Endothelial cell of umbilical vein (primary cell): ENCODE results near the gene IGFBPL1. TPM values are rescaled to one million over a fixed set of nuclear protein-coding genes. Genes with fewer than 3 reads are reported as not detected.

ENCODE experiments used
- BruUV-seq: library from RNA; stranded (reverse); fragments of 400-500 nt; replicated peaks from 2 replicates; lab custom pipeline; 2021; lab: Mats Ljungman, UMichigan
- CTCF ChIA-PET: fragments of 300-600, 350-600 bp; sonication (Branson Sonifier 250); formaldehyde crosslinking; loops from one replicate; lab custom pipeline; 2021; ENCODE audit warnings: antibody characterized with exemption, inconsistent platforms; lab: Charles Lee
- POLR2A ChIA-PET: fragments of 300-600, 350-600 bp; sonication (Branson Sonifier 250); formaldehyde crosslinking; loops from one replicate; lab custom pipeline; 2021; ENCODE audit warnings: antibody characterized with exemption, inconsistent platforms; lab: Charles Lee
- DNase-seq: peaks from one replicate; pipeline ENCODE4 v3.0.0-alpha.2; 2011; ENCODE audit warnings: low read depth, low spot score
- FAIRE-seq: peaks from 2 replicates; lab custom pipeline; 2011; peaks lifted over from hg19 to GRCh38; lab: Jason Lieb, UNC
- H2AFZ ChIP-seq: 2 replicates; pipeline ENCODE4 v1.6.0; 2012; ENCODE audit warnings: low read depth, low read length, control low read depth, inconsistent platforms
- H3K27ac ChIP-seq: 2 replicates; pipeline ENCODE4 v1.5.1; 2011; ENCODE audit warnings: low read depth, mild to moderate bottlenecking, control low read depth, low read length, moderate library complexity; ENCODE audit not compliant: insufficient read depth
- H3K27me3 ChIP-seq, 2 experiments: 2 replicates each; pipeline versions ENCODE4 v1.6.0 to v1.6.1; 2011; ENCODE audit warnings: low read length in 2 of 2, mixed read lengths in 1 of 2; ENCODE audit not compliant: control insufficient read depth in 2 of 2, insufficient read depth in 2 of 2
- H3K36me3 ChIP-seq, 2 experiments: 2 replicates in 1 of 2; 3 replicates in 1 of 2; pipeline ENCODE4 v1.5.1; 2011; ENCODE audit warnings: low read length in 2 of 2, mild to moderate bottlenecking in 1 of 2, moderate library complexity in 1 of 2; ENCODE audit not compliant: control insufficient read depth in 2 of 2, insufficient read depth in 2 of 2; ENCODE audit errors: extremely low read depth in 1 of 2
- H3K4me1 ChIP-seq: 3 replicates; pipeline ENCODE4 v1.5.1; 2011; ENCODE audit warnings: mild to moderate bottlenecking, low read length; ENCODE audit not compliant: control insufficient read depth, insufficient read depth; ENCODE audit errors: extremely low read depth
- H3K4me2 ChIP-seq: 2 replicates; pipeline ENCODE4 v1.6.1; 2011; ENCODE audit warnings: low read length, control low read depth, mixed read lengths; ENCODE audit not compliant: insufficient read depth
- H3K4me3 ChIP-seq, 3 experiments: fragments of 200-600 bp in 1 of 3; sonication (generic), shearing (Covaris generic) in 1 of 3; replicated peaks in 1 of 3; 2 replicates each; pipeline ENCODE4 v1.5.1; 2011 to 2016; ENCODE audit warnings: control low read depth in 3 of 3, low read length in 3 of 3, mild to moderate bottlenecking in 2 of 3, inconsistent platforms in 1 of 3, low read depth in 1 of 3, moderate library complexity in 1 of 3; ENCODE audit not compliant: insufficient read depth in 1 of 3
- H3K79me2 ChIP-seq: 2 replicates; pipeline ENCODE4 v1.6.0; 2012; ENCODE audit warnings: low read length, inconsistent platforms; ENCODE audit not compliant: control insufficient read depth, insufficient read depth
- H3K9ac ChIP-seq: replicated peaks from 2 replicates; pipeline ENCODE3; 2011; ENCODE audit warnings: low read length, control low read depth; ENCODE audit not compliant: insufficient read depth; ENCODE audit errors: extremely low read depth
- H3K9me1 ChIP-seq: replicated peaks from 3 replicates; pipeline ENCODE4 v1.6.0; 2011; ENCODE audit warnings: mild to moderate bottlenecking, low read length; ENCODE audit not compliant: control insufficient read depth, insufficient read depth; ENCODE audit errors: extremely low read depth
- H3K9me3 ChIP-seq: replicated peaks from 2 replicates; pipeline ENCODE4 v1.5.1; 2012; ENCODE audit warnings: low read length, inconsistent platforms; ENCODE audit not compliant: control insufficient read depth, insufficient read depth
- H4K20me1 ChIP-seq: replicated peaks from 2 replicates; pipeline ENCODE3; 2011; ENCODE audit warnings: mild to moderate bottlenecking, low read length; ENCODE audit not compliant: control insufficient read depth, insufficient read depth; ENCODE audit errors: extremely low read depth
- FOS ChIP-seq: IDR thresholded peaks from 2 replicates; pipeline ENCODE4 v1.6.1; 2011; ENCODE audit warnings: mild to moderate bottlenecking, low read length, moderate library complexity, borderline replicate concordance; ENCODE audit not compliant: insufficient read depth
- GATA2 ChIP-seq: IDR thresholded peaks from 2 replicates; pipeline ENCODE4 v1.7.0; 2011; ENCODE audit warnings: low read depth, mild to moderate bottlenecking, moderate library complexity, mixed read lengths, low read length; ENCODE audit not compliant: insufficient read length, insufficient read depth
- dilution Hi-C: fragments of 300-500 bp; cut with MboI; formaldehyde crosslinking; loops from one replicate; pipeline ENCODE4 v1.15.0; 2019; ENCODE audit warnings: low sequenced_read_pairs; ENCODE audit not compliant: extremely low pct_ligation_motif_present
- intact Hi-C: fragments of 100-400 bp; cut with micrococcal nuclease; formaldehyde crosslinking; loops from one replicate; pipeline ENCODE4 v1.10.0; 2022
- polyA plus RNA-seq, 4 experiments: library from polyadenylated mRNA; depleted of rRNA in 3 of 4; stranded (reverse) in 3 of 4; unstranded in 1 of 4; fragments of >200 nt; gene quantifications; 2 replicates each; pipeline versions ENCODE4 v1.2.1 to v1.2.3, GENCODE V29; 2011 to 2012; ENCODE audit warnings: missing spikeins in 1 of 4
- total RNA-seq: library from RNA; stranded (reverse); gene quantifications from 2 replicates; pipeline ENCODE4 v1.2.3, GENCODE V29; 2021
- TF ChIP-seq, protein P1 (sequence below), 2 donors: IDR thresholded peaks; 1 replicate in 1 of 2; 2 replicates in 1 of 2; pipeline ENCODE4 v1.5.1; 2011; ENCODE audit warnings: low read length in 2 of 2, mild to moderate bottlenecking in 2 of 2, moderate library complexity in 2 of 2, control low read depth in 1 of 2, inconsistent platforms in 1 of 2, low read depth in 1 of 2; ENCODE audit not compliant: insufficient read depth in 1 of 2; ENCODE audit errors: extremely low read depth in 1 of 2

Gene IGFBPL1
- total and polyA plus RNA-seq, 2 donors (not counting 3 experiments of a cell fraction or from before 2014, with no cell fraction given), result not detected

DNA sequence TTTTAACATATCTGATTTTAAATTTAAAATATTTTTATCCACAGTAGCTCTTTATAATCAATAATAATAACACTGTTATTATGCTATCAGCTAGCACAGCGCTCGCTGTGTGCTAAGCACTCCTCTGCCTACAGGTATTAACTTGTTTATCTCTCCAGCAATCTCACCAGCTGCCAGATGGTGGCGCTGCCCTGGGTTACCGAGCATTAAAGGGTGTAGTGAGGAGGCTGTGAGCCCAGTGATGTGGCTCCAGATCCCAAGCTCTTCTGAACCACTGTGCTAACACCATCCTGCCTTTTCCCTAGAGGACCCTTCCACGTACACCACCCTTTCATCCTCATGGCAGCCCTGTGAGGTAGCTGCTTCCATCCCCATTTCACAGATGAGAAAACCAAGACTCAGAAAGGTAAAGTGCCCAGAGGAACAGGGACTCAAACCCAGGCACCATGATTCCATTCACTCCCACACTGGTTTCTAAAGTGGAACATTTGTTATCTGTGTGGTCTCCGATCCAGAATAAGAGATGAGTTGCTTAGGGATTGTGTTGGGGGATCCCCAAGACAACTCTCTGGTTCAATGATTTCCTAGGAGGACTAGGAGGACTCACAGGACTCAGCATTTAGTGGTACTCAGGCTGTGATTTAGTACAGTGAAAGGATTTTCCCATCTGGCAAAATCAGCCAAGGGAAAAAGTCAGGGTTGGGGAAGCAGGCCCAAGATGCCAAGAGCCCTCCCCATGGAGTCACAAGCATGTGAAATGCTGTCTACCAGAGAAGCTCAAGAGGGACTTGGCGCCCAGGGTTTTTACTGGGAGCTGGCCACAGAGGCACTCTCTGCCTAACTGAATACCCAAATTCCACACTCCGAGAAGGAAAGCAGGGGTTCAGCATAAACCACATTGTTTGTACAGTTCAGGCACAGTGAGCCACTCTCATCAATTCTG lies 7.0 kb downstream of the IGFBPL1 start:
- no peak for FAIRE-seq
- CTCF ChIA-PET, result interaction anchor here (0.6 to 1.5 kb wide), 7 partner anchors 9 to 650 kb away, joined by 3 to 9 read pairs (median 3); no protein-coding TSS in a partner anchor

More for the DNA sequence above, 7.0 kb downstream of the IGFBPL1 start:
- POLR2A ChIA-PET, result no interaction called here
- DNase-seq, result peak; percentile 17
- H3K36me3 ChIP-seq, result no peaks in the 10 kb centered on the region
- H4K20me1 ChIP-seq, result no peaks in the 10 kb centered on the region
- H3K4me3 ChIP-seq, result no peak overlapping the region
- H3K79me2 ChIP-seq, result no peaks in the 10 kb centered on the region
- BruUV-seq, result no TSS peak
- intact Hi-C loops, result no loop called here
- dilution Hi-C loops, result no loop called here
- H2AFZ ChIP-seq, result no peak overlapping the region
- H3K27ac ChIP-seq, result no peak overlapping the region
- no peak overlapping the region for H3K9ac ChIP-seq
- H3K9me3 ChIP-seq, result no peaks in the 10 kb centered on the region
- TF ChIP-seq FOS, result no peak
- TF ChIP-seq GATA2, result no peak
- TF ChIP-seq, protein P1, sequence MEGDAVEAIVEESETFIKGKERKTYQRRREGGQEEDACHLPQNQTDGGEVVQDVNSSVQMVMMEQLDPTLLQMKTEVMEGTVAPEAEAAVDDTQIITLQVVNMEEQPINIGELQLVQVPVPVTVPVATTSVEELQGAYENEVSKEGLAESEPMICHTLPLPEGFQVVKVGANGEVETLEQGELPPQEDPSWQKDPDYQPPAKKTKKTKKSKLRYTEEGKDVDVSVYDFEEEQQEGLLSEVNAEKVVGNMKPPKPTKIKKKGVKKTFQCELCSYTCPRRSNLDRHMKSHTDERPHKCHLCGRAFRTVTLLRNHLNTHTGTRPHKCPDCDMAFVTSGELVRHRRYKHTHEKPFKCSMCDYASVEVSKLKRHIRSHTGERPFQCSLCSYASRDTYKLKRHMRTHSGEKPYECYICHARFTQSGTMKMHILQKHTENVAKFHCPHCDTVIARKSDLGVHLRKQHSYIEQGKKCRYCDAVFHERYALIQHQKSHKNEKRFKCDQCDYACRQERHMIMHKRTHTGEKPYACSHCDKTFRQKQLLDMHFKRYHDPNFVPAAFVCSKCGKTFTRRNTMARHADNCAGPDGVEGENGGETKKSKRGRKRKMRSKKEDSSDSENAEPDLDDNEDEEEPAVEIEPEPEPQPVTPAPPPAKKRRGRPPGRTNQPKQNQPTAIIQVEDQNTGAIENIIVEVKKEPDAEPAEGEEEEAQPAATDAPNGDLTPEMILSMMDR (IDR thresholded peaks at IDR 0.05; ENCODE audit: extremely low read depth in 1 of 2, insufficient read depth in 1 of 2, low read depth in 1 of 2, low read length in 2 of 2), result peak; percentile 47 to 67
- no peaks in the 10 kb centered on the region for H3K4me1 ChIP-seq
- no peak overlapping the region for H3K4me2 ChIP-seq
- no peaks in the 10 kb centered on the region for H3K9me1 ChIP-seq
- peaks cover 18 to 24% of the 10 kb centered on the region in 2 experiments for H3K27me3 ChIP-seq
